ENCODE measurements around the gene OR6S1. TPM values are rescaled to one million over a fixed set of nuclear protein-coding genes. Genes with fewer than 3 reads are reported as not detected.

Gene OR6S1
- total RNA-seq, 1 donor from 2014 or later = not detected

DNA sequence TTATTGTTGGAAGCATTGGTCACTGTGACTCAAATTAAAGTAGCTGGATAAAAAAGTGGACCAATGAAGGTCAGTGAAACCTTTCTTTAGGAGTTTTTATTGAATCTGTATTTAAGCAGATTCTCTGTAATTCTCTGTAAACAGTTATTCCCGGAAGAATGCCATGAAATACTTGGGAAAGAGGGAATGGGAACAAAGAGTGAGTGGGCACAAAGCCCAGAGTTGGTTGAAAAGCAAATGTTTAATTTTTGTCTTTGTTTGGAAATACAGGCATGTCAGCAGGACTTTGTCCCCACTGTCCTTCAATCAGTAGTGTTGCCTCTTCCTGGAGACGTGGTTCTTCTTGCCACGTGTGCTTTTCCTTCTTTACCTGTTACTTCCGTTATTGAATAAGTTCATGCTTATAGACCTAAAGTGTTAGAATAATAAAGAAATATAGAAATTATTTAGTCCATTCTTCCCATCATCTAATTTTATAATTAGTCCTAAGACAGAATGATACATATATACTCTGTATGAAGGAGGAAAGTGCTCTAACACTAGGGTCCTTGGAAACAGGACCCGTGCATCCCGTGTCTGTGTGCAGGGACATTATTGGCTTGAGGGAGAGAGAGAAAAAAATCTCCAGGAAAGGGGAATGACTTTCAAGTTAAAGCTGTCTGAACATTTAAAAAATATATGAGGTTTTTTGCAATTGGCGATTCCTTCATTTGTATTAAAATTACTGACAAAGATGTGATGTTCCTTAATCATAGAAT is 45.1 kb upstream of the OR6S1 start:
- no peak overlapping the region for H3K27ac Mint-ChIP-seq
- ChIA-PET CTCF (interaction anchor here (8.0 kb wide), 1 partner anchor 23 kb away, joined by 95 read pairs; no protein-coding TSS in a partner anchor), POLR2A (interaction anchor here (0.6 to 7.3 kb wide), 2 partner anchors 24 to 74 kb away, joined by 3 to 76 read pairs; no protein-coding TSS in a partner anchor)
- no peaks in the 10 kb centered on the region for H3K36me3 Mint-ChIP-seq (ENCODE audit: low read depth)
- peaks cover 14% of the 10 kb centered on the region for H3K4me1 Mint-ChIP-seq
- ATAC-seq (ENCODE audit: low read depth) = no peak
- no peak for DNase-seq
- intact Hi-C loops (cut with micrococcal nuclease) = no loop called here
- H3K4me3 Mint-ChIP-seq = no peak overlapping the region
- H3K27me3 Mint-ChIP-seq = no peaks in the 10 kb centered on the region
- TF ChIP-seq, protein P1, sequence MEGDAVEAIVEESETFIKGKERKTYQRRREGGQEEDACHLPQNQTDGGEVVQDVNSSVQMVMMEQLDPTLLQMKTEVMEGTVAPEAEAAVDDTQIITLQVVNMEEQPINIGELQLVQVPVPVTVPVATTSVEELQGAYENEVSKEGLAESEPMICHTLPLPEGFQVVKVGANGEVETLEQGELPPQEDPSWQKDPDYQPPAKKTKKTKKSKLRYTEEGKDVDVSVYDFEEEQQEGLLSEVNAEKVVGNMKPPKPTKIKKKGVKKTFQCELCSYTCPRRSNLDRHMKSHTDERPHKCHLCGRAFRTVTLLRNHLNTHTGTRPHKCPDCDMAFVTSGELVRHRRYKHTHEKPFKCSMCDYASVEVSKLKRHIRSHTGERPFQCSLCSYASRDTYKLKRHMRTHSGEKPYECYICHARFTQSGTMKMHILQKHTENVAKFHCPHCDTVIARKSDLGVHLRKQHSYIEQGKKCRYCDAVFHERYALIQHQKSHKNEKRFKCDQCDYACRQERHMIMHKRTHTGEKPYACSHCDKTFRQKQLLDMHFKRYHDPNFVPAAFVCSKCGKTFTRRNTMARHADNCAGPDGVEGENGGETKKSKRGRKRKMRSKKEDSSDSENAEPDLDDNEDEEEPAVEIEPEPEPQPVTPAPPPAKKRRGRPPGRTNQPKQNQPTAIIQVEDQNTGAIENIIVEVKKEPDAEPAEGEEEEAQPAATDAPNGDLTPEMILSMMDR (IDR thresholded peaks at IDR 0.05) = no peak
- no peaks in the 10 kb centered on the region for H3K9me3 Mint-ChIP-seq

DNA sequence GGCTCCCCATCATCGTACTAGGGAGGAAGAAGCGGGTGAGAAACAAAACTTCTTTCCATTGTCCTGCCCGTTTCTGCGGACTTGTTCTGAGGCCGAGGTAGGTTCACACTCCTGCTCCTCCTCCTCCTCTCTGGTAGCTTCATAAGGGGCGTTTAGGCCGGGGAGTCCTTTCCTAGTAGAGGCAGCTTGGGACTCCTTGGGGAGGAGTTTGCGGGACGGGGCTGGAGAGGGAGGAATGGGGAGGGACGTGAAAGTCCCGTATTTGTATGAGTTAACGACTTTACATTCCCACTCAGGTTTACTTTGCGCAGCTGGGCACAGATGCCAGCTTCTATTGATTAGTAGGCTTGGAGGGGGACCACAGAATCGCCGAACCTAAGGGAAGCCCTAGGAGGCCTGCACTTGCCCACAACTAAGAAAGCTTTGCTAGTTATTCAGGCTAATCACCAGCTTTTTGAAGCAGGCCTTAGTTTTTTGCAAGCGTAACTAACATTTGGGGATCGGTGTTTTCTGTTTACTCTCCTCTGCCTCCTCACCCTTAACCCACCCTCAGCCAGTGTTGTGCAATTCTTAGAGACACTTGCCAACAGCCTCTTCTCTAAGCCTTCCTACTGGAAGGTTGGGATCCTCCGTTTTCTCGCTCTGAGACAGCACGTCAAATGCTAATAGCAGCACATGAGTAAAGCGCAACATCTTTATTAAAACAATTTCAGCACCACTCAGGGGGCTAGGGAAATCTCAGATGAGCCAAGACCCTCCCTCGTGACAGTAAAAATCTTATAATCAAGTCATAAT is 43.4 kb upstream of the OR6S1 start:
- Mint-ChIP-seq H3K9me3 (no peaks in the 10 kb centered on the region), H3K27ac (peak overlapping the region; percentile 71), H3K36me3 (ENCODE audit: low read depth) (no peaks in the 10 kb centered on the region), H3K4me3 (no peak overlapping the region), H3K27me3 (no peaks in the 10 kb centered on the region), H3K4me1 (peaks cover 9% of the 10 kb centered on the region)
- intact Hi-C loops (cut with micrococcal nuclease) = loop anchor here (1.0 to 5.0 kb wide), 3 partner anchors 96 to 827 kb away; partner anchors contain the start of genes HNRNPC, METTL3 and RNASE6
- DNase-seq (no peak), ATAC-seq (ENCODE audit: low read depth) (no peak)
- ChIA-PET CTCF (interaction anchor here (1.2 to 8.0 kb wide), 5 partner anchors 12 to 75 kb away, joined by 3 to 95 read pairs (median 30); no protein-coding TSS in a partner anchor), POLR2A (interaction anchor here (0.6 to 7.4 kb wide), 7 partner anchors 8 to 413 kb away, joined by 3 to 180 read pairs (median 71); partner anchors contain the start of genes PARP2 and RNASE6)
- TF ChIP-seq, protein P1 (IDR thresholded peaks at IDR 0.05) = no peak

DNA sequence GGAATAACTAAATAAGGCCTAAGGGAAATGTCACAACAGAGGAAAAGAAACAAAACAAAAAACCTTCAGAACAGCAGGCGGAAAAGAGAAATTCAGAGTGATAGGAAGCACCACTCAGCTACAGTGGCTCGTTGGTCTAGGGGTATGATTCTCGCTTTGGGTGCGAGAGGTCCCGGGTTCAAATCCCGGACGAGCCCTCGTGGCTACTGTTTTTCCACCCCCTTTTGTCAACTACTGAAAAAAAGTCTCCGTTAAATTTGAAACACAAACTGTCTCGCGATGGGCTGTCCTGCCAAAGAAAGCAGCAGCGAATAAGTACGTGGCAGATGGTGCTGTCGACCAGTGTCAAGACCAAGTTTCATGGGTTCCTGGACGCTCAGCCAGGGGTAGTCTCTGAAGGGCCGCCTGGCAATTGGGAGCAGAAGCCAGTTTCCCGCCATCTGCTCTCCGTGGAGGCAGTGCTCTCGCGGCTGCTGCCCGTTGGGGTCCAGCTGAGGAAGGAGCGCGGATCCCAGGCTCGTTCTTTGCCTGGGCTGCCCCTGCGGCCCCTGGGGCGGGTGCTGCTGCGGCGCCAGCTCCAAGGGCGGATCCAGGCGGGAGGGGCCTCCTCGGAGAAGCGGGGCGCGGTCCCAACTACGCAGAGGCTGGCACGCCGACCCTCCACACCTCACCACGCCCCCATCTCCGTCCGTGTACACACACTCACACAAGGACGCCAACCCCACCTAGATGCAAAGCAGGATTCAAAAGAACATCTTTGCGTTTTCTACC is 42.6 kb upstream of the OR6S1 start, which contains the start of gene RNASE4:
Gene RNASE4 (plus strand): TSS at position 670 of the 771 bp plus-strand sequence. CDS start 14,812 bp downstream, outside the sequence.
- Mint-ChIP-seq H3K4me1 (peaks cover 9% of the 10 kb centered on the region), H3K27ac (peak within 1 kb of the TSS; percentile 71), H3K36me3 (ENCODE audit: low read depth) (no peaks in the 10 kb centered on the region), H3K4me3 (no peak within 1 kb of the TSS), H3K27me3 (no peaks in the 10 kb centered on the region), H3K9me3 (no peaks in the 10 kb centered on the region)
- ATAC-seq (ENCODE audit: low read depth) (peak; percentile 14), DNase-seq (peak; percentile 68)
- ChIA-PET CTCF (interaction anchor here (0.9 to 8.0 kb wide), 7 partner anchors 7 to 75 kb away, joined by 3 to 95 read pairs (median 16); no protein-coding TSS in a partner anchor), POLR2A (interaction anchor here (0.6 to 7.4 kb wide), 14 partner anchors 9 to 773 kb away, joined by 3 to 180 read pairs (median 8); partner anchors contain the start of genes APEX1, CCNB1IP1, PARP2 and PIP4P1)
- TF ChIP-seq, protein P1 (IDR thresholded peaks at IDR 0.05) = no peak
- intact Hi-C loops (cut with micrococcal nuclease) = loop anchor here (1.0 to 5.0 kb wide), 10 partner anchors 7 to 828 kb away; partner anchors contain the start of genes HNRNPC, METTL3, PARP2 and PNP

- H3K4me3 Mint-ChIP-seq = no peak overlapping the region
- DNase-seq (peak; percentile 59), ATAC-seq (ENCODE audit: low read depth) (peak; percentile 35)
- no peaks in the 10 kb centered on the region for H3K27me3 Mint-ChIP-seq
- H3K4me1 Mint-ChIP-seq = peaks cover 15% of the 10 kb centered on the region
- no peak overlapping the region for H3K27ac Mint-ChIP-seq
- intact Hi-C loops (cut with micrococcal nuclease) = loop anchor here (1.0 to 5.0 kb wide), 9 partner anchors 8 to 829 kb away; partner anchors contain the start of genes HNRNPC, METTL3, PARP2 and PNP
- no peaks in the 10 kb centered on the region for H3K36me3 Mint-ChIP-seq (ENCODE audit: low read depth)
- ChIA-PET CTCF (interaction anchor here (0.9 to 8.0 kb wide), 8 partner anchors 8 to 172 kb away, joined by 3 to 95 read pairs (median 10); no protein-coding TSS in a partner anchor), POLR2A (interaction anchor here (0.6 to 7.4 kb wide), 18 partner anchors 10 to 774 kb away, joined by 3 to 180 read pairs (median 6); partner anchors contain the start of genes APEX1, CCNB1IP1, PARP2 and PIP4P1)
- H3K9me3 Mint-ChIP-seq = no peaks in the 10 kb centered on the region
- TF ChIP-seq, protein P1 (IDR thresholded peaks at IDR 0.05) = no peak
Observed at GRCh38 chr14:20683125-20683890, 41.8 kb upstream of the OR6S1 start.
